Fibroblast of mammary gland (primary cell): ENCODE measurements around the gene NEK1.

Experiments
- DNase-seq: peaks from one replicate; pipeline ENCODE4 v3.0.0-alpha.2; 2010; ENCODE audit warnings: low read depth
- H3K4me3 ChIP-seq: 2 replicates; pipeline ENCODE4 v1.5.1; 2011; ENCODE audit warnings: low read depth, mild to moderate bottlenecking, low read length, moderate library complexity; ENCODE audit not compliant: control insufficient read depth
- CTCF ChIP-seq: conservative IDR thresholded peaks from 2 replicates; pipeline ENCODE4 v1.5.1; 2011; ENCODE audit warnings: low read depth, low read length, inconsistent platforms; ENCODE audit not compliant: control insufficient read depth, insufficient read depth

The NEK1 gene

GRCh38 chr4:169420291-169420690 lies 192.1 kb downstream of the NEK1 start:
- TF ChIP-seq CTCF: no peak
- H3K4me3 ChIP-seq: no peak overlapping the region
- no peak for DNase-seq

GRCh38 chr4:169418846-169419245 lies 193.5 kb downstream of the NEK1 start:
- TF ChIP-seq CTCF: no peak

GRCh38 chr4:169417629-169418282 lies 194.6 kb downstream of the NEK1 start:
- DNase-seq: no peak
- TF ChIP-seq CTCF: no peak
- no peak overlapping the region for H3K4me3 ChIP-seq

More at GRCh38 chr4:169418846-169419245, 193.5 kb downstream of the NEK1 start:
- H3K4me3 ChIP-seq: no peak overlapping the region
- no peak for DNase-seq

GRCh38 chr4:169416997-169417396 lies 195.4 kb downstream of the NEK1 start:
- H3K4me3 ChIP-seq: no peak overlapping the region
- no peak for DNase-seq
- no peak for TF ChIP-seq CTCF

GRCh38 chr4:169416461-169416860 lies 195.9 kb downstream of the NEK1 start:
- H3K4me3 ChIP-seq: no peak overlapping the region
- no peak for DNase-seq
- TF ChIP-seq CTCF: no peak

- H3K4me3 ChIP-seq: no peak overlapping the region
- no peak for DNase-seq
- no peak for TF ChIP-seq CTCF
Measured at GRCh38 chr4:169414913-169415312, 197.5 kb downstream of the NEK1 start.

GRCh38 chr4:169412046-169412445 lies 200.3 kb downstream of the NEK1 start:
- H3K4me3 ChIP-seq: no peak overlapping the region
- no peak for TF ChIP-seq CTCF
- no peak for DNase-seq
